Subcutaneous adipose tissue (tissue), 4 donors: Measurements from ENCODE around the gene OR10P1. TPM values are rescaled to one million over a fixed set of nuclear protein-coding genes. Genes with fewer than 3 reads are reported as not detected.

Experiments used
- total RNA-seq, 4 donors: library from RNA; depleted of rRNA; stranded (reverse); fragments of >200 nt; gene quantifications; one replicate each; pipeline ENCODE4 v1.1.0, GENCODE V29; 2016
- TF ChIP-seq, protein P1 (sequence below): fragments of 450-650 bp; IDR thresholded peaks from one replicate; pipeline ENCODE4 v1.5.1; 2016; ENCODE audit warnings: low read depth, mild to moderate bottlenecking, control low read depth, antibody characterized with exemption, moderate library complexity

OR10P1 gene
- total RNA-seq, 4 donors from 2014 or later: not detected

GRCh38 chr12:55641595-55641994 lies 4.9 kb downstream of the OR10P1 start:
- TF ChIP-seq, protein P1, sequence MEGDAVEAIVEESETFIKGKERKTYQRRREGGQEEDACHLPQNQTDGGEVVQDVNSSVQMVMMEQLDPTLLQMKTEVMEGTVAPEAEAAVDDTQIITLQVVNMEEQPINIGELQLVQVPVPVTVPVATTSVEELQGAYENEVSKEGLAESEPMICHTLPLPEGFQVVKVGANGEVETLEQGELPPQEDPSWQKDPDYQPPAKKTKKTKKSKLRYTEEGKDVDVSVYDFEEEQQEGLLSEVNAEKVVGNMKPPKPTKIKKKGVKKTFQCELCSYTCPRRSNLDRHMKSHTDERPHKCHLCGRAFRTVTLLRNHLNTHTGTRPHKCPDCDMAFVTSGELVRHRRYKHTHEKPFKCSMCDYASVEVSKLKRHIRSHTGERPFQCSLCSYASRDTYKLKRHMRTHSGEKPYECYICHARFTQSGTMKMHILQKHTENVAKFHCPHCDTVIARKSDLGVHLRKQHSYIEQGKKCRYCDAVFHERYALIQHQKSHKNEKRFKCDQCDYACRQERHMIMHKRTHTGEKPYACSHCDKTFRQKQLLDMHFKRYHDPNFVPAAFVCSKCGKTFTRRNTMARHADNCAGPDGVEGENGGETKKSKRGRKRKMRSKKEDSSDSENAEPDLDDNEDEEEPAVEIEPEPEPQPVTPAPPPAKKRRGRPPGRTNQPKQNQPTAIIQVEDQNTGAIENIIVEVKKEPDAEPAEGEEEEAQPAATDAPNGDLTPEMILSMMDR: no peak

DNA sequence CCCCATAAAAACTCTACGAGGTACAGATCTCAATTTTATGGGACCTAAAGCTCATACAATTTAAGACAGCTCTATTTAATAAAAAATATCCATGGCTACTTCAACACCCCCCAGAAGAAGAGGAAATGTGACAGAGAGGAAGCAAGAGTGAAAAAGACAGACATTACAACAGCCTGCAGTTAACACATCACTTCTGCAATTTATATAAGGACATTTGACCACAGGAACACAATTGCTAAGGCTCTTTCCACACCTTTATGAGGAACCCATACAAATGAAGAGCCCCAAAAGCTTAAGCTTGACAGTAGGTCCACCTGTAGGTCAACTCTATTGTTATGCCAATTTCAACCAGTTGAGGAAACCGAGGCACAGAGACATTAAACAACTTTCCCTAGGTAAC lies 5.6 kb downstream of the OR10P1 start:
- TF ChIP-seq, protein P1: no peak

- TF ChIP-seq, protein P1: no peak
These were observed 6.0 kb downstream of the OR10P1 start for GRCh38 chr12:55642669-55643068.

- TF ChIP-seq, protein P1: no peak
These were observed 7.9 kb downstream of the OR10P1 start for GRCh38 chr12:55644591-55644990.

- TF ChIP-seq, protein P1: no peak
These were observed 10.3 kb downstream of the OR10P1 start for GRCh38 chr12:55647027-55647426.

DNA sequence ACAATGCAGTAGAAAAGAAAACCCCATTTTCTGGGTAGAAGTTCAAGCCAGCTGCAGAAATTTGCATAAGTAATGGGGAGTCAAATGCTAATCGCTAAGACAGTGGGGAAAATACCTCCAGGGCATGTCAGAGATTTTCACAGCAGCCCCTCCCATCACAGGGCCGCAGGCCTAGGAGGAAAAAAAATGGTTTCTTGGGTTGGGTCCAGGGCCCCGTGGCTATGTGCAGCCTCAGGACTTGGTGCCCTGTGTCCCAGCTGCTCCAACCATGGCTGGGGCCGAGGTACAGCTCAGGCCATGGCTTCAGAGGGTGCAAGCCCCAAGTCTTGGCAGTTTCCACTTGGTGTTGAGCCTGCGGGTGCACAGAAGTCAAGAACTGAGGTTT lies 14.6 kb downstream of the OR10P1 start:
- TF ChIP-seq, protein P1: no peak

DNA sequence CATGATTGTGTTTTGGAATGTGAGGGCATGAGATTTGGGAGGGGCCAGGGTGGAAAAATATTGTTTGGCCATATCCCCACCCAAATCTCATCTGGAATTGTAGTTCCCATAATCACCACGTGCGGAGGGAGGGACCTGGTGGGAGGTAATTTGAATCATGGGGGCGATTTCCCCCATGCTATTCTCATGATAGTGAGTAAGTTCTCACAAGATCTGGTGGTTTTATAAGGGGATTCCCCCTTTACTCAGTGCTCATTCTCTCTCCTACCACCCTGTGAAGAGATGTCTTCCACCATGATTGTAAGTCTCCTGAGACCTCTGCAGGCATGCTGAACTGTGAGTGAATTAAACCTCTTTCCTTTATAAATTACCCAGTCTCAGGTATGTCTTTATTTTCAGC lies 15.7 kb downstream of the OR10P1 start:
- TF ChIP-seq, protein P1: no peak
